Nephron (organoid): Measurements from ENCODE around the gene KLHL30.

Source experiments
- H3K27ac Mint-ChIP-seq, 3 experiments: 2 replicates each; pipeline ENCODE4 v1.8.0; 2020; ENCODE audit warnings: mixed read lengths in 3 of 3, mild to moderate bottlenecking in 2 of 3, moderate library complexity in 1 of 3
- H3K27me3 Mint-ChIP-seq: 2 replicates; pipeline ENCODE4 v1.8.0; 2021; ENCODE audit warnings: low read depth, mild to moderate bottlenecking, moderate library complexity, mixed read lengths
- H3K36me3 Mint-ChIP-seq: 2 replicates; pipeline ENCODE4 v1.8.0; 2020; ENCODE audit warnings: low read depth, mixed read lengths
- H3K4me1 Mint-ChIP-seq: 2 replicates; pipeline ENCODE4 v1.8.0; 2020; ENCODE audit warnings: mixed read lengths
- H3K4me3 Mint-ChIP-seq, 3 experiments: 2 replicates each; pipeline ENCODE4 v1.8.0; 2020; ENCODE audit warnings: mild to moderate bottlenecking in 3 of 3, mixed read lengths in 3 of 3, moderate library complexity in 2 of 3
- H3K9me3 Mint-ChIP-seq: 2 replicates; pipeline ENCODE4 v1.8.0; 2020; ENCODE audit warnings: mixed read lengths
- CTCF ChIP-seq, 3 experiments: fragments of 200-600 bp; sonication (generic); IDR thresholded peaks; one replicate each; pipeline ENCODE4 v1.5.0; 2021; ENCODE audit warnings: antibody characterized with exemption in 3 of 3; ENCODE audit not compliant: unreplicated experiment in 3 of 3

Gene KLHL30

GRCh38 chr2:238128534-238129001, 9.9 kb upstream of the KLHL30 start:
- TF ChIP-seq CTCF (IDR thresholded peaks at IDR 0.05; ENCODE audit: unreplicated experiment in 3 of 3), result no peak
- H3K9me3 Mint-ChIP-seq, result no peaks in the 10 kb centered on the region
- H3K4me1 Mint-ChIP-seq, result peaks cover 8% of the 10 kb centered on the region
- peaks cover 4% of the 10 kb centered on the region for H3K27me3 Mint-ChIP-seq
- H3K4me3 Mint-ChIP-seq, result no peak overlapping the region
- H3K36me3 Mint-ChIP-seq, result no peaks in the 10 kb centered on the region
- H3K27ac Mint-ChIP-seq, result no peak overlapping the region

GRCh38 chr2:238129166-238130010, 9.1 kb upstream of the KLHL30 start:
- H3K9me3 Mint-ChIP-seq, result no peaks in the 10 kb centered on the region
- no peak for TF ChIP-seq CTCF (IDR thresholded peaks at IDR 0.05; ENCODE audit: unreplicated experiment in 3 of 3)
- peaks cover 9% of the 10 kb centered on the region for H3K4me1 Mint-ChIP-seq
- H3K4me3 Mint-ChIP-seq, result no peak overlapping the region
- H3K27me3 Mint-ChIP-seq, result peaks cover 3% of the 10 kb centered on the region
- peak overlapping the region in 1 of 3 experiments; percentile 56 for H3K27ac Mint-ChIP-seq
- H3K36me3 Mint-ChIP-seq, result no peaks in the 10 kb centered on the region

GRCh38 chr2:238130111-238130695, 8.3 kb upstream of the KLHL30 start:
- TF ChIP-seq CTCF (IDR thresholded peaks at IDR 0.05; ENCODE audit: unreplicated experiment in 3 of 3), result no peak
- no peaks in the 10 kb centered on the region for H3K27me3 Mint-ChIP-seq
- H3K27ac Mint-ChIP-seq, result no peak overlapping the region
- H3K9me3 Mint-ChIP-seq, result no peaks in the 10 kb centered on the region
- H3K36me3 Mint-ChIP-seq, result no peaks in the 10 kb centered on the region
- peaks cover 9% of the 10 kb centered on the region for H3K4me1 Mint-ChIP-seq
- H3K4me3 Mint-ChIP-seq, result no peak overlapping the region

- Mint-ChIP-seq H3K27ac (no peak overlapping the region), H3K27me3 (no peaks in the 10 kb centered on the region), H3K36me3 (no peaks in the 10 kb centered on the region), H3K4me3 (no peak overlapping the region), H3K4me1 (peaks cover 11% of the 10 kb centered on the region), H3K9me3 (no peaks in the 10 kb centered on the region)
- TF ChIP-seq CTCF (IDR thresholded peaks at IDR 0.05; ENCODE audit: unreplicated experiment in 3 of 3), result no peak
These were observed 7.5 kb upstream of the KLHL30 start for GRCh38 chr2:238130696-238131628.

- no peak overlapping the region for H3K27ac Mint-ChIP-seq
- peaks cover 20% of the 10 kb centered on the region for H3K4me1 Mint-ChIP-seq
- H3K36me3 Mint-ChIP-seq, result no peaks in the 10 kb centered on the region
- no peak overlapping the region for H3K4me3 Mint-ChIP-seq
- TF ChIP-seq CTCF (IDR thresholded peaks at IDR 0.05; ENCODE audit: unreplicated experiment in 3 of 3), result no peak
- H3K27me3 Mint-ChIP-seq, result no peaks in the 10 kb centered on the region
- H3K9me3 Mint-ChIP-seq, result no peaks in the 10 kb centered on the region
These were observed 6.6 kb upstream of the KLHL30 start for GRCh38 chr2:238131761-238132462.
